GM12864 (cell line): ENCODE results near the gene KLHL40.

Experiments
- DNase-seq: peaks from one replicate; pipeline ENCODE4 v3.0.0-alpha.2; 2011; ENCODE audit warnings: low read depth
- H3K4me3 ChIP-seq: 2 replicates; pipeline ENCODE4 v1.5.1; 2011; ENCODE audit warnings: mild to moderate bottlenecking, low read depth, low read length, control low read depth
- CTCF ChIP-seq: IDR thresholded peaks from 2 replicates; pipeline ENCODE4 v1.5.1; 2011; ENCODE audit warnings: low read depth, mild to moderate bottlenecking, moderate library complexity, low read length, control low read depth, inconsistent platforms; ENCODE audit errors: missing control alignments

The KLHL40 gene

GRCh38 chr3:42672515-42672914 is 12.8 kb upstream of the KLHL40 start:
- DNase-seq = no peak
- H3K4me3 ChIP-seq = no peak overlapping the region
- no peak for TF ChIP-seq CTCF

- no peak for DNase-seq
- no peak overlapping the region for H3K4me3 ChIP-seq
- no peak for TF ChIP-seq CTCF
Measured at GRCh38 chr3:42673082-42673481, 12.3 kb upstream of the KLHL40 start.

- no peak for DNase-seq
- H3K4me3 ChIP-seq = no peak overlapping the region
- TF ChIP-seq CTCF = no peak
Measured at GRCh38 chr3:42674146-42674545, 11.2 kb upstream of the KLHL40 start.

GRCh38 chr3:42675909-42676308 is 9.4 kb upstream of the KLHL40 start:
- no peak for DNase-seq
- H3K4me3 ChIP-seq = no peak overlapping the region
- TF ChIP-seq CTCF = no peak

- no peak for TF ChIP-seq CTCF
- DNase-seq = no peak
- no peak overlapping the region for H3K4me3 ChIP-seq
Measured at GRCh38 chr3:42678447-42678846, 6.9 kb upstream of the KLHL40 start.

GRCh38 chr3:42680271-42680670 is 5.1 kb upstream of the KLHL40 start:
- no peak for TF ChIP-seq CTCF
- H3K4me3 ChIP-seq = no peak overlapping the region
- DNase-seq = no peak

- DNase-seq = no peak
- TF ChIP-seq CTCF = no peak
- H3K4me3 ChIP-seq = no peak overlapping the region
Measured at GRCh38 chr3:42680806-42681205, 4.5 kb upstream of the KLHL40 start.
